Body of pancreas (tissue), 4 donors: ENCODE results near the gene WDR64.

Experiments used
- POLR2A ChIP-seq, 3 donors: fragments of 450-650 bp; IDR thresholded peaks; one replicate each; pipeline ENCODE4 v1.6.1; 2016; ENCODE audit warnings: antibody characterized with exemption in 3 of 3, mild to moderate bottlenecking in 2 of 3
- TF ChIP-seq, protein P1 (sequence below), 7 experiments: fragments of 450-650 bp in 4 of 7; fragments of 200-600 bp in 3 of 7; sonication (generic) in 3 of 7; IDR thresholded peaks; one replicate each; pipeline ENCODE4 v1.5.1; 2016 to 2019; ENCODE audit warnings: antibody characterized with exemption in 7 of 7

DNA sequence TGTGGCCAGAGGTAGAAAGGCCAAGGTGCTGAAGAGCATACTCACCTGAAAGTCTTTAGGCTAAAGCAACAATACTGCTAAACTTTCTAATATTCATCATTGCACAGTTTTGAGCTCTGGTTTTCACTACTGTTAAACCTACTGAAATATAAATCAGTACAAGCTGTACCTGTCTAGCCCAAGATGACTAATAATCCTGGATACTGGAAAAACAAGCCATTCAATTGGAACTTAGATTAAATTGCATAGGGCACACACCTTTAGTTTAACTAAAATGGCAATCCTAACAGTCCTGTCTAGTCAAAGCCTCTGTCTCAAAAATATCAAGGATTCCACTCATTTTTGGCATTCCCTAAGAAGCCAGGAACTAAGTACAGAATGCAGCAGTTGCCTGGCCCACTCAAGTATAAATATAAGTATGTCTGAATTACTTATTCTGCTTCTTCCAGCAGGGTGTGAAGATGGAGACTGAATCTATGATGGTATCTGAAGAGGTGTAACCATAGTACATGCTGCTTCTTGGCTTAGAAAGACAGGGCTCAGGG, 15.0 kb upstream of the WDR64 start:
- TF ChIP-seq, protein P1, sequence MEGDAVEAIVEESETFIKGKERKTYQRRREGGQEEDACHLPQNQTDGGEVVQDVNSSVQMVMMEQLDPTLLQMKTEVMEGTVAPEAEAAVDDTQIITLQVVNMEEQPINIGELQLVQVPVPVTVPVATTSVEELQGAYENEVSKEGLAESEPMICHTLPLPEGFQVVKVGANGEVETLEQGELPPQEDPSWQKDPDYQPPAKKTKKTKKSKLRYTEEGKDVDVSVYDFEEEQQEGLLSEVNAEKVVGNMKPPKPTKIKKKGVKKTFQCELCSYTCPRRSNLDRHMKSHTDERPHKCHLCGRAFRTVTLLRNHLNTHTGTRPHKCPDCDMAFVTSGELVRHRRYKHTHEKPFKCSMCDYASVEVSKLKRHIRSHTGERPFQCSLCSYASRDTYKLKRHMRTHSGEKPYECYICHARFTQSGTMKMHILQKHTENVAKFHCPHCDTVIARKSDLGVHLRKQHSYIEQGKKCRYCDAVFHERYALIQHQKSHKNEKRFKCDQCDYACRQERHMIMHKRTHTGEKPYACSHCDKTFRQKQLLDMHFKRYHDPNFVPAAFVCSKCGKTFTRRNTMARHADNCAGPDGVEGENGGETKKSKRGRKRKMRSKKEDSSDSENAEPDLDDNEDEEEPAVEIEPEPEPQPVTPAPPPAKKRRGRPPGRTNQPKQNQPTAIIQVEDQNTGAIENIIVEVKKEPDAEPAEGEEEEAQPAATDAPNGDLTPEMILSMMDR (IDR thresholded peaks at IDR 0.05), result no peak
- TF ChIP-seq POLR2A (IDR thresholded peaks at IDR 0.05), result no peak
